ENCODE results near the gene CDH23. TPM values are rescaled to one million over a fixed set of nuclear protein-coding genes. Genes with fewer than 3 reads are reported as not detected.

The CDH23 gene
- total and polyA plus RNA-seq, 2 of the 8 experiments (the other 6 are each of a cell fraction or from before 2014, with no cell fraction given): 1.9 to 4.9 TPM

GRCh38 chr10:71773221-71773971 lies 376.7 kb downstream of the CDH23 start, which contains the start of gene VSIR (continued):
- TF ChIP-seq CTCF (IDR thresholded peaks at IDR 0.05; ENCODE audit: control extremely low read depth in 1 of 3, insufficient read depth in 1 of 3, low read depth in 1 of 3, low read length in 3 of 3) (peak; percentile 75 to 78 (median 75)), JUN (IDR thresholded peaks at IDR 0.05; ENCODE audit: low read depth, low read length) (no peak), CREB1 (IDR thresholded peaks at IDR 0.05) (no peak), PHF8 (conservative IDR thresholded peaks at IDR 0.05; ENCODE audit: low read depth, low read length) (peak; percentile 31; the same call in 1 of the 2 replicates), POLR2AphosphoS5 (IDR thresholded peaks at IDR 0.05; ENCODE audit: low read depth, low read length) (no peak), RAD21 (IDR thresholded peaks at IDR 0.05 in 1 of 2, conservative IDR thresholded peaks at IDR 0.05 in 1 of 2; ENCODE audit: low read depth in 2 of 2, low read length in 2 of 2) (peak; percentile 34 to 58; a peak in 3 of 4 replicates), SIN3A (conservative IDR thresholded peaks at IDR 0.05 in 1 of 2, IDR thresholded peaks at IDR 0.05 in 1 of 2; ENCODE audit: low read depth in 1 of 2, low read length in 2 of 2) (0 out of 4 replicates have a peak, but pooled peaks of 1 of the 2 experiments have one; percentile 22), ASH2L (IDR thresholded peaks at IDR 0.05; ENCODE audit: low read length) (peak; percentile 25), BRCA1 (IDR thresholded peaks at IDR 0.05; ENCODE audit: low read depth, low read length) (no peak), CTBP2 (IDR thresholded peaks at IDR 0.05; ENCODE audit: borderline replicate concordance, insufficient read depth, insufficient read length, low read length) (peak; percentile 48), SP1 (IDR thresholded peaks at IDR 0.05; ENCODE audit: low read depth, low read length) (0 out of 2 replicates have a peak, but pooled peaks have one; percentile 16), CEBPB (IDR thresholded peaks at IDR 0.05; ENCODE audit: low read depth, low read length) (no peak), SP4 (IDR thresholded peaks at IDR 0.05; ENCODE audit: low read length) (peak; percentile 76; the same call in 1 of the 2 replicates), SAP30 (IDR thresholded peaks at IDR 0.05; ENCODE audit: insufficient read depth, insufficient replicate concordance, low read length) (no peak), HDAC6 (IDR thresholded peaks at IDR 0.05; ENCODE audit: low read depth, low read length) (no peak), ZNF274 (IDR thresholded peaks at IDR 0.05; ENCODE audit: borderline replicate concordance, extremely low read depth, low read length) (no peak), POU5F1 (IDR thresholded peaks at IDR 0.05; ENCODE audit: low read depth, low read length) (no peak), SUZ12 (IDR thresholded peaks at IDR 0.05; ENCODE audit: low read length) (peak; percentile 31; the same call in 1 of the 2 replicates)
